Middle frontal gyrus (tissue), 1 donor: ENCODE measurements around the gene DBNDD2.

Experiments
- DNase-seq: peaks from one replicate; pipeline ENCODE4 v3.0.0-alpha.2; 2015; ENCODE audit warnings: low spot score; ENCODE audit errors: extremely low spot score

Gene DBNDD2

GRCh38 chr20:45378191-45378590 is 29.9 kb upstream of the DBNDD2 start, which contains the start of gene TP53TG5:
TSS of gene TP53TG5 (minus strand) at chr20:45378325. CDS start at chr20:45378236, 89 bp downstream.
- no peak for DNase-seq

DNA sequence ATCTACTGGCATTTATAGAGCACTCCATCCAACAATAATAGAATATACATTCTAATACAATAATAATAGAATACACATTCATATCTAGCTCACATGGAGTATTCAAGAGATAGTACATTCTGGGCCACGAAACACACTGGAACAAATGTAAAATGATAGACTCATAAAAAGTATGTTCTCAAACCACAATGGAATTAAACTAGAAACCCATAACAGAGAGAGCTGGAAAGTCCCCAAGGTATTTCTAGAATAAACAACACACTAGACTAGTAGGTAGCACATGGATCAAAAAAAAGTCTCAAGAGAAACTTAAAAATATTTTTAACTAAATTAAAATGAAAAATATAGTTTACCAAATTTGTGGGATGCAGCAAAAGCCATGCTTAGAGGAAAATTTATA is 20.8 kb upstream of the DBNDD2 start:
- no peak for DNase-seq

DNA sequence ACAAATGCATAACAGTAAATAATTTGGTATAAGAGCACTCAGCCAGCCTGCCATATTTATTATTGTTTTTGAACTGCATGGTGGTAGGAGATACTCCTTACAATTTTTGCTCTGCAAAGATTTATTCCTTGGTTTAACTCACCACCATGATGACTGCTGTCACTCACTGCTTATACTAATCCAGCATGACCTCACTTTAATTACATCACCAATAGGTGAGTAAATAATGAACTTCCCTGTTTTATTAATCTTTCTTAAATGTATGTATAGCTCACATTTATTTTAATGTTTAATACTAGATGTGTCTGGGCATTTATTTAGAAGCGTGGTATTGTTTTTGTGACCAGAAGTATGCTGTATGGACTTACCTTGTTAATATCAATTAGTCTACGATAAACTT is 17.2 kb upstream of the DBNDD2 start:
- no peak for DNase-seq

- DNase-seq: no peak
Measured at GRCh38 chr20:45391559-45391958, 16.5 kb upstream of the DBNDD2 start.

- no peak for DNase-seq
Measured at GRCh38 chr20:45392733-45393132, 15.4 kb upstream of the DBNDD2 start.

GRCh38 chr20:45394221-45395113 is 13.6 kb upstream of the DBNDD2 start:
- no peak for DNase-seq

DNA sequence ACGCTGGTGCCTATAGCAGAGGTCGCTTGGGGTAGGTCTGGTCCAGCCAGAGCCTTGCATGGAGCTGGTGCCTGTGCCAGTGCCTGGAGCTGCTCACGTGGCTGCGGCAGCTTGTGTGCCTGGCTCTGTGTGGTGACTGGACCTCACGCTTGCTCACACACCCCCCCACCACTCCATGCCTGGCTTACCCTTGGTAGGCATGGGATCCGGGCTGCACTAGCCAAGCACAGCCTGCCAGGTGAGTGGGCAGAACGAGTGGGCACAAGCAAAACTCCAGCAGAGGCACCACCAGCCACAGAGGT is 13.0 kb upstream of the DBNDD2 start:
- DNase-seq: no peak

DNA sequence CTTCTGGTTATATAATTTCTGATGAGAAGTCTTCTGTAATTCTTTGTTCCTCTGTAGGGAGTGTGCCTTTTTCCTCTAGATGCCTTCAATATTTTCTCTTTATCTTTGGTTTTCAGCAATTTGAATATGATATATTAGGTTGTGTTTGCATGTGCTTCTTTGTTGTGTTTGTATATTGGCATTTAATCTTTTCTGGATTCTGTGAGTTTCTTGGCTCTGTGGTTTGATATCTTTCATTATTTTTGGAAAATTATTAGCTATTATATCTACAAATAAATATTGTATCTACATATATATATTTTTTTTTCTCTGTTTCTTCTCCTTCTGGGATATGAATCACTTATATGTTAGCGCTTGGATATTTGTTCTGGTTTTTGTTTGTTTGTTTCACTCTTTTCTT is 9.1 kb upstream of the DBNDD2 start:
- DNase-seq: no peak

DNA sequence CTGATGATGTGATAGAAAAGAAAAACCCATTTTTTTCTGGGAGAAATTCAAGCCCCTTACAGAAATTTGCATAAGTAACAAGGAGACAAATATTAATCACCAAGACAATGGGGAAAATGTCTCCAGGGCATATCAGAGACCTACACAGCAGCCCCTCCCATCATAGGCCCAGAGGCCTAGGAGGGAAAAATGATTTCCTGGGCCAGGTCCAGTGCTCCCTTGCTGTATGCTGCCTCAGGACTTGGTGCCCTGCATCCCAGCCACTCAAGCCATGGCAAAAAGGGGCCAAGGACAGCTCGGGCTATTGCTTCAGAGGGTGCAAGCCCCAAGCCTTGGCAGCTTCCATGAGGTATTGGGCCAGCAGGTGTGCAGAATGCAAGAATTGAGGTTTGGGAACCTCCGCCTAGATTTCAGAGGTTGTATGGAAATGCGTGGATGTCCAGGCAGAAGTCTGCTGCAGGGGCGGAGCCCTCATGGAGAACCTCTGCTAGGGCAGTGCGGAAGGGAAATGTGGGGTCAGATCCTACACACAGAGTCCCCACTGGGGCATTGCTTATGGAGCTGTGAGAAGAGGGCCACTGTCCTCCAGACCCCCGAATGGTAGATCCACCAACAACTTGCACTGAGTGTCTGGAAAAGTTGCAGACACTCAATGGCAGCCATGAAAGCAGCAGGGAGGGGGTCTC is 7.6 kb upstream of the DBNDD2 start:
- DNase-seq: no peak

DNA sequence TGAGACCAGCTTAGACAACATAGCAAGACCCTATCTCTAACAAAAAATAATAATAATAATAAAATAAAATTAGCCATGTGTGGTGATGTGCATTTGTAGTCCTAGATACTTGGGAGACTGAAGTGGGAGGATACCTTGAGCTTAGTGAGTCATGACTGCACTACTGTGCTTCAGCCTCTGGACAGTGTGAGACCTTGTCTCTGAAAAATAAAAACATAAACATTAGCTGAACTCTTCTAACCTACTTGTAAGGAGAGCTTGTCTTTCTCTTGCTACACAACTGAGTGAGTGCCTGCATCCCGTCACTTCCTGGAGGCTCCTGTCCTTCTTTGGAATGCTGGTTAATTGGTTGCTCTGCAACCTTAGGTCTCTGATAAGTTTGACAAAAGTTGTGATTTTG is 5.1 kb upstream of the DBNDD2 start:
- no peak for DNase-seq

- DNase-seq: no peak
Measured at GRCh38 chr20:45404438-45404837, 3.7 kb upstream of the DBNDD2 start.

GRCh38 chr20:45405571-45406259 is 2.4 kb upstream of the DBNDD2 start:
- no peak for DNase-seq

DNA sequence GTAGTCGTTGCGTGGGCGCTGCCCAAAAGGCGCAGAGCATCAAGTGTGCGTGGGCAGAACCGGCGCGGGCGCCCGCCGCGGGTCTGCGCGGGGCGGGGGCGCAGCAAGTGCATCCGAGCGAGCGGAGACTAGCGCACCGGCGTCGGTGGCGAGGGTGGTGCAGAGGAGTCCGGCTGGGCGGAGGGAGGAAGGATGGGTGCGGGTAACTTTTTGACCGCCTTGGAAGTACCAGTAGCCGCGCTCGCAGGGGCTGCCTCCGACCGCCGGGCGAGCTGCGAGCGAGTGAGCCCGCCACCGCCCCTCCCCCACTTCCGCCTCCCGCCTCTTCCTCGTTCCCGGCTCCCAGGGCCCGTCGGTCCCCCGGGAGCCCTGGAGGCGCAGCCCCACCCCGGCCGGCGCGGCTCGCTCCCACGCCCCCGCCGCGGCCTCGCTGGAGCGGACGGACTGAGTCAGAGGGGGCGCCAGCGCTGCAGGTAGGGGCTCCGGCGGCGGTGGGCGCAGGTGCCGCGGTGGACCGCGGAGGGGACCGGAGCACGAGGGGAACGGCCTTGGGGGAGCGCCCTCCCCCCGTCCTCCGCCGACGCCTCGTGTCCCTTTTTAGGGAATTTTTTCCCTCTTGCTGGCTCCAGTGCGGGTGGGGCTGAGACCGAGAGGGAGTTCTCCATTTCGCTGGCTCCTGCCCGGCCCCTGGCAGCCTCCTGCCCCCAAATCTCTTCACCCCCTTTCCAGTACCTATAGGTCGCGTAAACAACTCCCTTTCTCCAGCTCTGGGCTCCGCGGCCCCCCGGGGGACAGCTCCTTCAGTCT is 1.6 kb upstream of the DBNDD2 start:
- DNase-seq: peak; percentile 29

- DNase-seq: no peak
Measured at GRCh38 chr20:45407067-45407745, 883 bp upstream of the DBNDD2 start.

DNA sequence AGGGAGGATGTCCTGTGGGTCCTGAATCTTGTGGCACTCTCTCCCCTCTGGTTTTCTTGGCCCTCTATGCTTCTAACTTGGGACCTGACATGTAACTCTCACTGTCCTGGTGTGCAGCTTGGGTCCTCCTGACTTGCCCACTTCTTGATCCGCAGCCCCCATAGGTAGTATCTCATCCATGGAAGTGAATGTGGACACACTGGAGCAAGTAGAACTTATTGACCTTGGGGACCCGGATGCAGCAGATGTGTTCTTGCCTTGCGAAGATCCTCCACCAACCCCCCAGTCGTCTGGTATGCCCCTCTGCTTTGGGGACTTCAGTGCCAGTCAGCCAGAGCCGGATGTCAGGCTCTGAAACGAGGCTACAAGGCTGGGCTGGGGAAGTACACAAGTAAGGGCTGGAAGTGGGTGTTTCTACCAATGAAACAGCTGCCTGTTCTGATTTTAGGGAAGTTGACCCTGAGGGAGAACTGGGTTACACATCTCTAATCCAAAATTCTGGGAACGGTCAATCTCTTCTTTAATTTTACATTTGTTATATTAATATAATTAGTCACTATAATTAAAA is 641 bp downstream of the DBNDD2 start:
- no peak for DNase-seq

DNA sequence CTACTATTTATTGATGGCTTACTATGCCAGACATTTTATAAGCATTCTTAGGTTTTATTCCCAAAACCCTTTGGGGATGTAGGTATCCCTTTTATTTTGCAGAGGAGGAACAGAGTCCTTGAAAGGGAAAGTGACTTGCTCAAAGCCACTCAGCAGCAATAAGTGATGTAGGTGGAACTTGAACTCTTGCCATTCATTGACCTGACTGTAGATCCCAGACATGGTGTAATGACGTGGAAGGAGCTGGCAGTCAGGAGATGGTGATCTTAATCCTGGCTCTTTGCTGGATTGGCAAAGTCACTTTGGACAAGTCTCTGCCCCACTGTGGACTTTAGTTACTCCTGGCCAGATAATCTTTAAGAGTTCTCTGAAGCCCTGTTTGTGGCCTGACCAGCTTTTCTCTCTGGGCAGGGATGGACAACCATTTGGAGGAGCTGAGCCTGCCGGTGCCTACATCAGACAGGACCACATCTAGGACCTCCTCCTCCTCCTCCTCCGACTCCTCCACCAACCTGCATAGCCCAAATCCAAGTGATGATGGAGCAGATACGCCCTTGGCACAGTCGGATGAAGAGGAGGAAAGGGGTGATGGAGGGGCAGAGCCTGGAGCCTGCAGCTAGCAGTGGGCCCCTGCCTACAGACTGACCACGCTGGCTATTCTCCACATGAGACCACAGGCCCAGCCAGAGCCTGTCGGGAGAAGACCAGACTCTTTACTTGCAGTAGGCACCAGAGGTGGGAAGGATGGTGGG is 1.6 kb downstream of the DBNDD2 start:
- no peak for DNase-seq

GRCh38 chr20:45410887-45411286 is 2.8 kb downstream of the DBNDD2 start:
- DNase-seq: no peak

- DNase-seq: no peak
Measured at GRCh38 chr20:45412653-45413052, 4.6 kb downstream of the DBNDD2 start.

GRCh38 chr20:45413479-45413878 is 5.4 kb downstream of the DBNDD2 start:
- no peak for DNase-seq
